HG03342 (cell line): Measurements from ENCODE around the gene ZNF98.

ENCODE experiments used
- ATAC-seq: cut with Tn5 transposase; IDR thresholded peaks from one replicate; pipeline ENCODE4 v1.9.1; 2021; ENCODE audit warnings: mild to moderate bottlenecking, moderate library complexity; ENCODE audit not compliant: unreplicated experiment

ZNF98 gene

DNA sequence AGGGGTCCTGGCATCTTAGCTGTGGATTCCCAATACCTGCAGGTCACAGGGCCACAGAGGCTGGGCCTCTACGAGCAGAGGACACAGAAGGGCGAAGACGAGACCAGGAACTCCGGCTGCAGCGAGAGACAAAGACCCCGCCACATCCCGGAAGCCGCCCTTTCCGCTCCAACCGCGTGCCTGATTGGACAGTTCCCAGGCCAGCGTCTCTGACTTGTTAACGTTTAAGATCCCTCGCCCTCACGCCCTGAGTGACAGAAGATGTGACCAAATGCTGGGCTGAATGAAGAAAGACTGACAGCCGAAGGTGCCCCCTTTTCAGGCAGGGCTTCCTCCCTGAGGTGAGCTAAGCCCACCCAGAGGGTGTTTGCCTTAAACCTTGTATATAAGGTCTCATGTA, at the start of gene ZNF98:
Gene ZNF98 (minus strand): TSS at position 136 of the 400 bp plus-strand sequence. CDS start 122 bp downstream, at position 14.
- no peak for ATAC-seq

DNA sequence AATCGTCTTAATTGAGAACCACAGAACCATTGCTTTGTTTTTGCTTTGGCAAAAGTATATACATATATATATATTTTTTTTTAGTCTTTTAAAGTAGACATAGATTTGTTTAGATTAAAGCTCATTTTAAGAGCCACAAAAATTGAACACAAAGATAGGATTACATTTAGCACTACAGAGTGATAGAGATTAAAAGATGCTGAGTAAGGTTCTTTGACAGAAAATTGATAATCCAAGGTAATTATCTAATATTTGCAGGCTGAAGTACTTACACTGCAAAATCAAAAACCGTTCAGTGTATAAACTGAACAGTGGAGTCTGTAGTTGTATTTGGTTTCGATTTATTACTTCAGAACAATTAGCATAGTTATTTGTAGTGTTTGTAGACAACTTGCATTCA, 24.5 kb upstream of the ZNF98 start:
- no peak for ATAC-seq

DNA sequence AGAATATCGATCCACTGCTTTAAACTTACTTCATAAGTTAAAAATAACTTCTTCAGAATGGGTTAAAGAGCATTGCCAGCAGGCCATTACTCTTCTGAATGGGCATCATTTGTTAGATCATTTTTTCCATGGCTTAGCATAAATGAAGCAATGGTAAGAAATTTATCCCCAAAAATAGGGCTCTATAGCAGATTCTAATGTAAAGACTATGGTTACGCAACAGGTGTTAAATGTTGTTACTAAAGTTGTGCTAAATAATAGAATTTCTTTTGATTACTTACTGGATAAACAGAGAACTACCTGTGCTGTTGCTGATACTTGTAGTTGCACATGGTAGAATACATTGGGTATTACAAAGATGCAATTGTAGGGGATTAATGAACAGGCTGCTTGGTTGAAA, 15.9 kb upstream of the ZNF98 start:
- no peak for ATAC-seq

GRCh38 chr19:22427960-22428913, 6.1 kb upstream of the ZNF98 start:
- ATAC-seq, result no peak

DNA sequence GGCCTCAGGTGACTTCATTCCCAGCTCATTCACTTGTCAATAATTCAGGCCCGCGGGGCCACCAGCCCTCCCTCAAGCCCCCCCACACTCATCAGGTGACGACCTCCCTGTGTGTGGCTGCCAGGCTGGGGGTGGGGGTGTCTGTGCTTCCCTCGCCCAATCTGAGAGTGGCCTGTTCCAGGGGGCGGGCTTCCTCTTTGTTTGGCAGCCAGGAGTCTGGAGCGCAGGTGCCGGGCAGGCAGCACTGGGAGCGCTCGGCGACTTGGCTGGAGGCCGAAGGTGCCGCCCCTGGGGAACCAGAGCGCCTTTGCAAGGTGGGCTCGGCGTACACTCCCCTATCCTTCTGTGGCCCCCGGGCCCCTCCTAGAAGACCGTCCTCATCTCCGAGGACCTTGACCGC, 5.4 kb upstream of the ZNF98 start:
- ATAC-seq, result no peak

DNA sequence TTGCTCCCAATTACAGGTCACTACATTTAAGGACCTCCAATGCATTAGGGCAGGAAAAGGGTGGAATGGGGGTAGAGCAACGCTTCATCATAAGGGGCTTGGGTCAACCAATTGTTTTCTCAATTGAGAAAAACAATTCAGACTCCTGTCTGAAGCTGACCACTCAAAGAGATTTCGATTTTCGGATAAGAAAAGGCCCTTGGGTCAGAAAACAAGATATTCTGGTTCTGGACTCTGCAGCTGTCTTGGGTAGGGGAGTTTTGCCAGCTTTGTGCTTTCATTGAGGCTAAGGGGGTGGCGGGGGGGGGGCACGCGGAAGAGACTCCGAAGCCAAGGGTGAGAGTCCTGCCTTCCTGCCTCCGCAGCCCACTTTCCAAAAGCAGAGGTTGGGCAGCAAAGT, 4.8 kb upstream of the ZNF98 start:
- ATAC-seq, result no peak

- ATAC-seq, result no peak
Measured at GRCh38 chr19:22421797-22422196, 349 bp downstream of the ZNF98 start.

DNA sequence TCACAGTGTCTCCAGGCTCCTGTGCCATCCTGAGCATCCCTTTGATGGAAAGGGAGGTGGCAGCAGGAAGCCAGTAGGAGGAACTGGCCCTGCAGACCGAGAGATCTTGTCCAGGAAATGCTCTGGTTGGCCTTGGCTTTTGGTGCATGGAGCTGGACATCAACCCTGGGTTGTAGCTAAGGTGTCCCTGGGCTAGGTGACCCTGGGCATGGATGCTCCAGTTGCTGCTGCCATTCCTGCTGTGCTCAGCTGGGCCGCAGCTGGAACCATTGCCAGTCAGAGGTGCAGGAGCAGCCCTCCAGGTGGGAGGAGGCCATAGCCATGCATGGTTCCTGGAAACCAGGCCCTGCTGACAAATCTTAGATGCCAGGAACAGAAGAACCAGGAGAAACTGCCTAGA, 67.5 kb downstream of the ZNF98 start:
- ATAC-seq, result no peak
